Endothelial cell of umbilical vein (primary cell): Measurements from ENCODE around the gene PPM1H.

Source experiments
- CTCF ChIP-seq, 2 donors: IDR thresholded peaks; 1 replicate in 1 of 2; 2 replicates in 1 of 2; pipeline ENCODE4 v1.5.1; 2011; ENCODE audit warnings: low read length in 2 of 2, mild to moderate bottlenecking in 2 of 2, moderate library complexity in 2 of 2, control low read depth in 1 of 2, inconsistent platforms in 1 of 2, low read depth in 1 of 2; ENCODE audit not compliant: insufficient read depth in 1 of 2; ENCODE audit errors: extremely low read depth in 1 of 2
- EZH2 ChIP-seq: IDR thresholded peaks from 2 replicates; pipeline ENCODE4 v1.6.1; 2012; ENCODE audit warnings: borderline replicate concordance, low read depth, mild to moderate bottlenecking, moderate library complexity, low read length, inconsistent platforms; ENCODE audit not compliant: severe bottlenecking
- FOS ChIP-seq: IDR thresholded peaks from 2 replicates; pipeline ENCODE4 v1.6.1; 2011; ENCODE audit warnings: mild to moderate bottlenecking, low read length, moderate library complexity, borderline replicate concordance; ENCODE audit not compliant: insufficient read depth
- GATA2 ChIP-seq: IDR thresholded peaks from 2 replicates; pipeline ENCODE4 v1.7.0; 2011; ENCODE audit warnings: low read depth, mild to moderate bottlenecking, moderate library complexity, mixed read lengths, low read length; ENCODE audit not compliant: insufficient read length, insufficient read depth
- JUN ChIP-seq: IDR thresholded peaks from 2 replicates; pipeline ENCODE4 v1.6.1; 2011; ENCODE audit warnings: borderline replicate concordance, low read depth; ENCODE audit not compliant: insufficient read length, insufficient read depth
- MAX ChIP-seq: IDR thresholded peaks from 2 replicates; pipeline ENCODE4 v1.6.1; 2011; ENCODE audit not compliant: insufficient read depth, insufficient read length
- MYC ChIP-seq: IDR thresholded peaks from one replicate; pipeline ENCODE4 v1.6.1; 2011; ENCODE audit warnings: mild to moderate bottlenecking, low read depth, low read length
- POLR2A ChIP-seq: IDR thresholded peaks from 2 replicates; pipeline ENCODE4 v1.6.1; 2012; ENCODE audit warnings: low read depth, mild to moderate bottlenecking, control low read depth, low read length
- POLR2AphosphoS5 ChIP-seq: IDR thresholded peaks from 2 replicates; pipeline ENCODE4 v1.6.1; 2012; ENCODE audit warnings: low read depth, mild to moderate bottlenecking, control low read depth, low read length, moderate library complexity; ENCODE audit not compliant: insufficient read depth

- TF ChIP-seq CTCF (IDR thresholded peaks at IDR 0.05; ENCODE audit: extremely low read depth in 1 of 2, insufficient read depth in 1 of 2, low read depth in 1 of 2, low read length in 2 of 2), result no peak
- TF ChIP-seq POLR2A, result no peak
- no peak for TF ChIP-seq POLR2AphosphoS5
- no peak for TF ChIP-seq MYC
- no peak for TF ChIP-seq FOS
- no peak for TF ChIP-seq GATA2
- no peak for TF ChIP-seq EZH2
- no peak for TF ChIP-seq MAX
- no peak for TF ChIP-seq JUN
Measured at GRCh38 chr12:62714181-62714773, 220.7 kb downstream of the PPM1H start.
